ENCODE measurements around the gene RGS19. TPM values are rescaled to one million over a fixed set of nuclear protein-coding genes. Genes with fewer than 3 reads are reported as not detected.

RGS19 gene
- total and polyA plus RNA-seq, 2 of the 8 experiments (the other 6 are each of a cell fraction or from before 2014, with no cell fraction given) = 12.7 to 16.8 TPM

GRCh38 chr20:64099880-64100565 is 20.7 kb upstream of the RGS19 start:
- CTCF ChIA-PET (ENCODE audit: partially characterized antibody) = interaction anchor here (0.8 to 5.0 kb wide), 9 partner anchors 8 to 31 kb away, joined by 3 to 41 read pairs (median 4); partner anchors contain the start of gene LKAAEAR1
- no peaks in the 10 kb centered on the region for H3K9me3 ChIP-seq (ENCODE audit: insufficient read depth in 2 of 2, low read depth in 1 of 2, low read length in 1 of 2)
- H3K4ac ChIP-seq (replicated peaks; ENCODE audit: insufficient read length, low read depth, low read length) = no peak overlapping the region
- H4K91ac ChIP-seq (replicated peaks; ENCODE audit: insufficient read length, low read length) = no peak overlapping the region
- FAIRE-seq (no peak), DNase-seq (ENCODE audit: low read depth in 1 of 2, low spot score in 2 of 2) (peak in 1 of 2 experiments; percentile 38)
- no peak overlapping the region for H2BK20ac ChIP-seq (ENCODE audit: low read length)
- peaks cover 0 to 8% (median 3%) of the 10 kb centered on the region in 4 experiments; a peak in 3 of 7 replicates for H3K4me1 ChIP-seq (replicated peaks in 1 of 4; ENCODE audit: control insufficient read depth in 3 of 4, insufficient read depth in 4 of 4, low read length in 3 of 4)
- H4K20me1 ChIP-seq (replicated peaks in 1 of 2; ENCODE audit: control insufficient read depth in 1 of 2, insufficient read depth in 2 of 2, low read length in 2 of 2) = peaks cover 0 to 4% of the 10 kb centered on the region in 2 experiments
- no peak overlapping the region for H3K14ac ChIP-seq (ENCODE audit: insufficient read length)
- POLR2A ChIA-PET (ENCODE audit: partially characterized antibody) = interaction anchor here (1.1 kb wide), 1 partner anchor 16 kb away, joined by 5 read pairs; the partner anchor contains the start of gene LKAAEAR1
- H3K79me2 ChIP-seq (ENCODE audit: control insufficient read depth in 1 of 2, insufficient read depth in 2 of 2, low read length in 2 of 2) = no peaks in the 10 kb centered on the region
- H3K36me3 ChIP-seq (ENCODE audit: control insufficient read depth in 2 of 4, insufficient read depth in 4 of 4, low read length in 3 of 4) = no peaks in the 10 kb centered on the region
- H3K18ac ChIP-seq (ENCODE audit: extremely low read depth, low read length) = no peak overlapping the region
- no peak overlapping the region for H3K4me3 ChIP-seq (ENCODE audit: extremely low read depth in 1 of 4, insufficient read depth in 2 of 4, low read depth in 3 of 4, low read length in 4 of 4)
- H4K8ac ChIP-seq (ENCODE audit: extremely low read depth, insufficient read depth, low read length) = peak overlapping the region; percentile 74; the same call in 1 of the 2 replicates
- no peak overlapping the region for H2BK5ac ChIP-seq (ENCODE audit: low read depth, low read length)
- H2BK15ac ChIP-seq (ENCODE audit: low read length) = no peak overlapping the region
- 85% methylated on average over 13 of the region's 14 CpGs; no CpG with 5 or more reads in 1 of the 2 experiments for WGBS, 2 experiments (ENCODE audit: extremely low coverage in 1 of 2, insufficient coverage in 1 of 2, insufficient read length in 1 of 2, insufficient replicate concordance in 2 of 2, low coverage in 1 of 2, low lambda C conversion rate in 2 of 2, missing lambda C conversion rate in 1 of 2)
- no peak overlapping the region for H2AFZ ChIP-seq (ENCODE audit: low read length)
- no peak overlapping the region for H2BK120ac ChIP-seq (replicated peaks; ENCODE audit: low read depth, low read length)
- H3K56ac ChIP-seq (replicated peaks; ENCODE audit: insufficient read length, low read depth, low read length) = no peak overlapping the region
- H2AK5ac ChIP-seq (ENCODE audit: low read depth, low read length) = no peak overlapping the region
- H3K9ac ChIP-seq (replicated peaks in 1 of 4; ENCODE audit: extremely low read depth in 1 of 4, low read depth in 3 of 4, low read length in 3 of 4) = no peak overlapping the region
- H2BK12ac ChIP-seq (ENCODE audit: low read depth, low read length) = no peak overlapping the region
- TF ChIP-seq POU5F1 (IDR thresholded peaks at IDR 0.05; ENCODE audit: low read depth, low read length) = no peak
- TF ChIP-seq TCF12 (IDR thresholded peaks at IDR 0.05; ENCODE audit: low read depth, low read length) = no peak
- no peak for TF ChIP-seq SP4 (IDR thresholded peaks at IDR 0.05; ENCODE audit: low read length)
- TF ChIP-seq SP2 (IDR thresholded peaks at IDR 0.05; ENCODE audit: low read length) = no peak
- no peak for TF ChIP-seq TAF7 (optimal IDR thresholded peaks at IDR 0.05; ENCODE audit: borderline replicate concordance, low read depth, low read length)
- TF ChIP-seq TEAD4 (IDR thresholded peaks at IDR 0.05; ENCODE audit: low read depth, low read length) = no peak
- TF ChIP-seq RAD21 (IDR thresholded peaks at IDR 0.05 in 1 of 2, conservative IDR thresholded peaks at IDR 0.05 in 1 of 2; ENCODE audit: low read depth in 2 of 2, low read length in 2 of 2) = no peak
- TF ChIP-seq CBX8 (IDR thresholded peaks at IDR 0.05; ENCODE audit: borderline replicate concordance, low read depth, low read length) = no peak
- no peak for TF ChIP-seq CBX5 (IDR thresholded peaks at IDR 0.05; ENCODE audit: low read depth, low read length)
- no peak for TF ChIP-seq CREB1 (IDR thresholded peaks at IDR 0.05)
- no peak for TF ChIP-seq KDM5A (IDR thresholded peaks at IDR 0.05; ENCODE audit: low read length)
- TF ChIP-seq EZH2 (IDR thresholded peaks at IDR 0.05; ENCODE audit: low read depth, low read length, severe bottlenecking) = no peak
- TF ChIP-seq POLR2A (IDR thresholded peaks at IDR 0.05; ENCODE audit: control extremely low read depth in 1 of 2, low read depth in 2 of 2, low read length in 2 of 2) = no peak
- H4K5ac ChIP-seq (ENCODE audit: insufficient read length, low read depth, low read length) = no peak overlapping the region
- H3K79me1 ChIP-seq (ENCODE audit: low read depth, low read length) = no peaks in the 10 kb centered on the region; the same call in 1 of the 2 replicates
- no peak overlapping the region for H3K23ac ChIP-seq (ENCODE audit: insufficient read length)
- H3K27me3 ChIP-seq (replicated peaks in 1 of 4; ENCODE audit: control insufficient read depth in 3 of 4, extremely low read depth in 1 of 4, insufficient read depth in 3 of 4, low read length in 3 of 4) = peaks cover 2 to 26% (median 21%) of the 10 kb centered on the region in 4 experiments
- H3K27ac ChIP-seq (ENCODE audit: low read depth, low read length) = no peak overlapping the region
- no peak overlapping the region for H3K4me2 ChIP-seq (ENCODE audit: insufficient read depth in 1 of 2, low read depth in 2 of 2, low read length in 2 of 2)
- peaks cover 7% of the 10 kb centered on the region; the same call in 1 of the 2 replicates for H3K23me2 ChIP-seq (ENCODE audit: low read depth, low read length)
